K562 (cell line): ENCODE data around the gene ABL1. TPM values are rescaled to one million over a fixed set of nuclear protein-coding genes. Genes with fewer than 3 reads are reported as not detected.
A peak's percentile ranks its signal among the peaks of the same experiment; 100 is the strongest.

ENCODE experiments used
- ATAC-seq: fragments of 200-7000 bp; cut with Tn5 transposase; 3 replicates; pipeline ENCODE4 v1.9.1; 2020; ENCODE audit warnings: moderate library complexity
- BruUV-seq: library from RNA; stranded (reverse); fragments of 400-500 nt; replicated peaks from 2 replicates; lab custom pipeline; 2021; lab: Mats Ljungman, UMichigan
- CTCF ChIA-PET: fragments of 300-600 bp; formaldehyde crosslinking; extraction: SDS; loops from one replicate; lab custom pipeline; 2021; ENCODE audit warnings: low intra/inter-chr PET ratio; lab: Yijun Ruan, JAX
- POLR2A ChIA-PET: fragments of 300-600, 350-650 bp; sonication (Branson Sonifier 250); formaldehyde crosslinking; extraction: SDS; loops from one replicate; lab custom pipeline; 2021; ENCODE audit warnings: antibody characterized with exemption, inconsistent platforms; lab: Yijun Ruan, JAX
- DNase-seq, 4 experiments: peaks; one replicate each; pipeline versions ENCODE4 v3.0.0 to v3.0.0-alpha.2; 2011 to 2018; ENCODE audit warnings: low spot score in 3 of 4, mixed read lengths in 3 of 4; ENCODE audit errors: extremely low read depth in 1 of 4
- FAIRE-seq: peaks from 2 replicates; lab custom pipeline; 2011; peaks lifted over from hg19 to GRCh38; lab: Jason Lieb, UNC
- H2AFZ ChIP-seq: 2 replicates; pipeline ENCODE4 v1.6.0; 2011; ENCODE audit warnings: low read depth, low read length, control low read depth, inconsistent platforms
- H3K27ac ChIP-seq: fragments of 200-600 bp; 3 replicates; pipeline ENCODE4 v1.8.0; 2011; ENCODE audit warnings: low read depth, mild to moderate bottlenecking, control low read depth, inconsistent platforms, low read length, moderate library complexity, mixed read lengths; ENCODE audit errors: extremely low read depth
- H3K27me3 ChIP-seq, 2 experiments: fragments of 300-600 bp in 1 of 2; 2 replicates in 1 of 2; 3 replicates in 1 of 2; pipeline versions ENCODE4 v1.6.0 to v1.8.0; 2011; ENCODE audit warnings: inconsistent platforms in 2 of 2, low read length in 2 of 2, mild to moderate bottlenecking in 1 of 2, mixed read lengths in 1 of 2, moderate library complexity in 1 of 2; ENCODE audit not compliant: control insufficient read depth in 2 of 2, insufficient read depth in 2 of 2
- H3K36me3 ChIP-seq: fragments of 300-600 bp; 3 replicates; pipeline ENCODE4 v1.8.0; 2011; ENCODE audit warnings: mild to moderate bottlenecking, low read length, inconsistent platforms; ENCODE audit not compliant: control insufficient read depth, insufficient read depth
- H3K4me1 ChIP-seq, 2 experiments: fragments of 200-600 bp in 1 of 2; replicated peaks in 1 of 2; 2 replicates in 1 of 2; 3 replicates in 1 of 2; pipeline versions ENCODE4 v1.5.1 to v1.8.0; 2011; ENCODE audit warnings: inconsistent platforms in 2 of 2, low read length in 2 of 2, mild to moderate bottlenecking in 1 of 2, mixed read lengths in 1 of 2, moderate library complexity in 1 of 2; ENCODE audit not compliant: control insufficient read depth in 2 of 2, insufficient read depth in 2 of 2
- H3K4me2 ChIP-seq: 2 replicates; pipeline ENCODE4 v1.6.1; 2011; ENCODE audit warnings: low read length, control low read depth, inconsistent platforms, mixed read lengths; ENCODE audit not compliant: insufficient read depth
- H3K4me3 ChIP-seq: fragments of 200-600 bp; sonication (generic), shearing (Covaris generic); 2 replicates; pipeline ENCODE4 v1.5.1; 2016; ENCODE audit warnings: control low read depth, inconsistent platforms
- H3K79me2 ChIP-seq: fragments of 200-600 bp; 3 replicates; pipeline ENCODE4 v1.8.0; 2011; ENCODE audit warnings: low read length, inconsistent platforms; ENCODE audit not compliant: control insufficient read depth, insufficient read depth
- H3K9ac ChIP-seq, 2 experiments: 2 replicates each; pipeline versions ENCODE4 v1.6.0 to v1.6.1; 2011; ENCODE audit warnings: low read depth in 2 of 2, low read length in 2 of 2, control low read depth in 1 of 2, inconsistent platforms in 1 of 2, mild to moderate bottlenecking in 1 of 2, mixed read lengths in 1 of 2; ENCODE audit not compliant: insufficient read depth in 1 of 2
- H3K9me1 ChIP-seq: one replicate; pipeline ENCODE4 v1.6.0; 2011; ENCODE audit warnings: inconsistent platforms, mild to moderate bottlenecking, low read length, moderate library complexity; ENCODE audit not compliant: control insufficient read depth, insufficient read depth
- H3K9me3 ChIP-seq: replicated peaks from 2 replicates; pipeline ENCODE4 v1.5.1; 2011; ENCODE audit warnings: low read depth, low read length, inconsistent platforms; ENCODE audit not compliant: control insufficient read depth, insufficient read depth
- H4K20me1 ChIP-seq: replicated peaks from 2 replicates; pipeline ENCODE4 v1.6.1; 2011; ENCODE audit warnings: low read length, inconsistent platforms, mixed read lengths; ENCODE audit not compliant: control insufficient read depth, insufficient read depth
- BHLHE40 ChIP-seq: IDR thresholded peaks from 2 replicates; pipeline ENCODE4 v1.6.1; 2011; ENCODE audit warnings: low read length, improper control_type of control experiment
- GTF2F1 ChIP-seq: IDR thresholded peaks from 2 replicates; pipeline ENCODE4 v1.6.1; 2011; ENCODE audit warnings: low read depth, low read length, improper control_type of control experiment
- L3MBTL2 ChIP-seq: fragments of 450-650 bp; IDR thresholded peaks from 2 replicates; pipeline ENCODE4 v1.6.1; 2016; ENCODE audit warnings: mild to moderate bottlenecking, moderate library complexity
- TAL1 ChIP-seq: fragments of 450-650 bp; IDR thresholded peaks from 2 replicates; pipeline ENCODE4 v1.6.1; 2016; ENCODE audit warnings: mild to moderate bottlenecking
- WGBS: fragments of 100-300 bp; shearing (Covaris generic); methylation state at CpG from one replicate; pipeline ENCODE4 v1.1.6; 2016; ENCODE audit warnings: low coverage, mixed read lengths; ENCODE audit not compliant: insufficient coverage; ENCODE audit errors: missing lambda C conversion rate; 5-methylcytosine and 5-hydroxymethylcytosine counted together
- in situ Hi-C: fragments of 300-500 bp; cut with MboI; formaldehyde crosslinking; loops from 4 replicates; pipeline ENCODE4 v1.15.0; 2018; ENCODE audit warnings: inconsistent platforms, mixed read lengths
- intact Hi-C: fragments of 100-400 bp; cut with micrococcal nuclease; formaldehyde crosslinking; loops from 2 replicates; pipeline ENCODE4 v1.14.2; 2022
- polyA plus RNA-seq, 8 experiments: library from polyadenylated mRNA; depleted of rRNA in 4 of 8; stranded (reverse) in 5 of 8; unstranded in 3 of 8; fragments of >200 nt; fragmentation: Nextera tagmentation in 2 of 8; fragmentation: Illumina TruSeq in 1 of 8; extraction: Ambion mirVana in 2 of 8; extraction: Trizol in 1 of 8; gene quantifications; 2 replicates each; pipeline versions ENCODE4 v1.2.1 to v1.2.3, GENCODE V29; 2011 to 2014; ENCODE audit warnings: inconsistent platforms in 1 of 8, missing spikeins in 1 of 8
- total RNA-seq, 7 experiments: library from RNA; depleted of rRNA in 6 of 7; stranded (reverse); fragments of >200 nt in 6 of 7; fragmentation: Illumina TruSeq in 2 of 7; extraction: Trizol in 2 of 7; gene quantifications; 2 replicates each; pipeline versions ENCODE4 v1.2.1 to v1.2.3, GENCODE V29; 2011 to 2021; ENCODE audit warnings: low replicate concordance in 1 of 7
- TF ChIP-seq, protein P1 (sequence below): sonication (generic); formaldehyde crosslinking; IDR thresholded peaks from 2 replicates; pipeline ENCODE4 v1.8.1; 2023; ENCODE audit warnings: mild to moderate bottlenecking, missing genetic modification reagents
- TF ChIP-seq, protein P2 (sequence below), 2 experiments: fragments of 450-650 bp in 1 of 2; sonication (generic) in 1 of 2; formaldehyde crosslinking in 1 of 2; IDR thresholded peaks in 1 of 2; conservative IDR thresholded peaks in 1 of 2; 2 replicates each; pipeline versions ENCODE4 v1.6.1 to v1.8.1; 2016 to 2023; ENCODE audit warnings: mild to moderate bottlenecking in 2 of 2, moderate library complexity in 2 of 2, inconsistent platforms in 1 of 2, missing genetic modification reagents in 1 of 2

The ABL1 gene
- total and polyA plus RNA-seq, 9 of the 15 experiments (the other 6 are each of a cell fraction or from before 2014, with no cell fraction given) = 1.5 to 130 (median 37.8) TPM

DNA sequence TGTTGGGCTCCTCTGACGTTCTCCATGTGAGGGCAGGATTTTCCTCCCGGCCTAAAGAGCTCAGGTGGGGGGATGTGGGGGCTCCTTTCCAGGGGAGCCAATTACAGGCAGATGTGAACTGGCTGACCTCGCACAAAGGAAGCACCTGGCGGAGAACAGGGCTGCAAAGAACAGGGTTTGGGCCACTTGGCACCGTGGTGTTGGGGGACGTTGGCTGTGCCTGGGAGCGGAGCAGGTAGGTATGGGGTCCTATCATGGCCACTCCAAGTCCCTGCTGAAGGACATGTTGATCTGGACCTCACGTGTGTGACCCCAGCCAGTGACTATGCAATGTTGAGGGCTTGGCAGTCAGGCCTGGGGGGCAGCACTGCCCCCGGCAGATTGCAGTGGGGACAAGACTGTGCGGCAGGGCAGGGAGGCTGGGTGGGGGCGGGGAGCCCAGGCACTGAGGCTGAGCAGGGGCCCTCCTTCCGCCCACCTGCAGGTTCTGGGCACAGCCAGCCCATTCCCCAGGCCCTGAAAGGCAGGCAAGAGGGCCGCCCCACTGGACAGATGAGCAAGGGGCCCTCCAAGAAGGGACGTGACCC is 84.6 kb downstream of the ABL1 start:
- DNase-seq = peak in 3 of 4 experiments; percentile 65 to 70 (median 66)
- TF ChIP-seq, protein P1, sequence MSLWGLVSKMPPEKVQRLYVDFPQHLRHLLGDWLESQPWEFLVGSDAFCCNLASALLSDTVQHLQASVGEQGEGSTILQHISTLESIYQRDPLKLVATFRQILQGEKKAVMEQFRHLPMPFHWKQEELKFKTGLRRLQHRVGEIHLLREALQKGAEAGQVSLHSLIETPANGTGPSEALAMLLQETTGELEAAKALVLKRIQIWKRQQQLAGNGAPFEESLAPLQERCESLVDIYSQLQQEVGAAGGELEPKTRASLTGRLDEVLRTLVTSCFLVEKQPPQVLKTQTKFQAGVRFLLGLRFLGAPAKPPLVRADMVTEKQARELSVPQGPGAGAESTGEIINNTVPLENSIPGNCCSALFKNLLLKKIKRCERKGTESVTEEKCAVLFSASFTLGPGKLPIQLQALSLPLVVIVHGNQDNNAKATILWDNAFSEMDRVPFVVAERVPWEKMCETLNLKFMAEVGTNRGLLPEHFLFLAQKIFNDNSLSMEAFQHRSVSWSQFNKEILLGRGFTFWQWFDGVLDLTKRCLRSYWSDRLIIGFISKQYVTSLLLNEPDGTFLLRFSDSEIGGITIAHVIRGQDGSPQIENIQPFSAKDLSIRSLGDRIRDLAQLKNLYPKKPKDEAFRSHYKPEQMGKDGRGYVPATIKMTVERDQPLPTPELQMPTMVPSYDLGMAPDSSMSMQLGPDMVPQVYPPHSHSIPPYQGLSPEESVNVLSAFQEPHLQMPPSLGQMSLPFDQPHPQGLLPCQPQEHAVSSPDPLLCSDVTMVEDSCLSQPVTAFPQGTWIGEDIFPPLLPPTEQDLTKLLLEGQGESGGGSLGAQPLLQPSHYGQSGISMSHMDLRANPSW (CRISPR knock-in tag) = peak; percentile 21; the same call in 1 of the 2 replicates
- TF ChIP-seq TAL1 = no peak
- TF ChIP-seq L3MBTL2 = no peak
- TF ChIP-seq GTF2F1 = 0 out of 2 replicates have a peak, but pooled peaks have one; percentile 19
- TF ChIP-seq BHLHE40 = peak; percentile 63
- TF ChIP-seq, protein P2, sequence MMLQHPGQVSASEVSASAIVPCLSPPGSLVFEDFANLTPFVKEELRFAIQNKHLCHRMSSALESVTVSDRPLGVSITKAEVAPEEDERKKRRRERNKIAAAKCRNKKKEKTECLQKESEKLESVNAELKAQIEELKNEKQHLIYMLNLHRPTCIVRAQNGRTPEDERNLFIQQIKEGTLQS (IDR thresholded peaks at IDR 0.05) = no peak
- TF ChIP-seq, protein P2 (CRISPR knock-in tag; conservative IDR thresholded peaks at IDR 0.05) = no peak
- ChIA-PET POLR2A (interaction anchor here (0.6 to 26.8 kb wide), 7 partner anchors 5 to 454 kb away, joined by 3 to 582 read pairs (median 20); partner anchors contain the start of gene QRFP), CTCF (interaction anchor here (0.6 kb wide), 1 partner anchor 127 kb away, joined by 3 read pairs; no protein-coding TSS in a partner anchor)
- in situ Hi-C loops = no loop called here
- intact Hi-C loops = no loop called here
- Histone ChIP-seq H3K4me1 (peaks cover 0 to 57% of the 10 kb centered on the region in 2 experiments; a peak in 2 of 5 replicates), H3K36me3 (no peaks in the 10 kb centered on the region), H3K4me2 (no peak overlapping the region), H3K79me2 (no peaks in the 10 kb centered on the region), H4K20me1 (peaks cover 93% of the 10 kb centered on the region), H3K27ac (no peak overlapping the region), H3K9ac (peak overlapping the region in 1 of 2 experiments; percentile 11; a peak in 1 of 4 replicates), H3K9me1 (peaks cover 4% of the 10 kb centered on the region), H2AFZ (no peak overlapping the region), H3K9me3 (no peaks in the 10 kb centered on the region), H3K4me3 (no peak overlapping the region), H3K27me3 (peaks cover 97 to 100% of the 10 kb centered on the region in 2 experiments)
- BruUV-seq = no TSS peak
- 3% methylated on average over 14 of the region's 14 CpGs for WGBS
- FAIRE-seq = no peak
- ATAC-seq = no peak
